HG02798 (cell line): ENCODE measurements around the gene HDAC7.
A peak's percentile ranks its signal among the peaks of the same experiment; 100 is the strongest.

Source experiments
- ATAC-seq: cut with Tn5 transposase; IDR thresholded peaks from one replicate; pipeline ENCODE4 v1.9.1; 2021; ENCODE audit warnings: mild to moderate bottlenecking; ENCODE audit not compliant: unreplicated experiment, poor library complexity

HDAC7 gene

GRCh38 chr12:47752552-47752951, 67.2 kb downstream of the HDAC7 start:
- no peak for ATAC-seq

- ATAC-seq: no peak
Measured at GRCh38 chr12:47752121-47752520, 67.6 kb downstream of the HDAC7 start.

GRCh38 chr12:47751561-47751960, 68.1 kb downstream of the HDAC7 start:
- ATAC-seq: no peak

- no peak for ATAC-seq
Measured at GRCh38 chr12:47750916-47751470, 68.7 kb downstream of the HDAC7 start.

- ATAC-seq: no peak
Measured at GRCh38 chr12:47750229-47750798, 69.4 kb downstream of the HDAC7 start.

- no peak for ATAC-seq
Measured at GRCh38 chr12:47748899-47749298, 70.8 kb downstream of the HDAC7 start.

GRCh38 chr12:47748507-47748828, 71.2 kb downstream of the HDAC7 start:
- ATAC-seq: no peak

GRCh38 chr12:47747596-47748506, 71.9 kb downstream of the HDAC7 start:
- no peak for ATAC-seq

GRCh38 chr12:47747126-47747525, 72.6 kb downstream of the HDAC7 start:
- ATAC-seq: peak; percentile 34

DNA sequence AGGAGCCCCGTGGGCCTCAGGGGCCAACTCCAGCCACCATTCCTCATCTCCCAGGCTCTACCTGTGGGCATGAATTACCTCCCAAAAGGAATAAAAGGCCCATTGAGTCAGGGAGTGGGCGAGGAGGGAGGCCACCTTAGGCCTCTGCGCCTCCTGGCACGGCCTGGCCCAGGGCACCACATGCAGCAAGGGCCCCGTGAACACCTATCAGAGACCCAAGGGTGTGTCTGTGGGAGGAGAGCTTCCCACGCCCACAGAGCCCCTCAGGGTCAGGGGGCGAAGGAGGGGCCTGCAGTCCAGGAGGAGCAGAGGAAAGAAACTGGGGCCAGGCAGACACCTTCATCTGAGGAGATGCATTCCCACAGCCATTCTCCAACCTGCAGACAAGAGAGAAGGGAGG, 73.2 kb downstream of the HDAC7 start:
- ATAC-seq: no peak

GRCh38 chr12:47746073-47746472, 73.6 kb downstream of the HDAC7 start:
- no peak for ATAC-seq

GRCh38 chr12:47745485-47746041, 74.1 kb downstream of the HDAC7 start:
- no peak for ATAC-seq

GRCh38 chr12:47744778-47745436, 74.8 kb downstream of the HDAC7 start:
- no peak for ATAC-seq

DNA sequence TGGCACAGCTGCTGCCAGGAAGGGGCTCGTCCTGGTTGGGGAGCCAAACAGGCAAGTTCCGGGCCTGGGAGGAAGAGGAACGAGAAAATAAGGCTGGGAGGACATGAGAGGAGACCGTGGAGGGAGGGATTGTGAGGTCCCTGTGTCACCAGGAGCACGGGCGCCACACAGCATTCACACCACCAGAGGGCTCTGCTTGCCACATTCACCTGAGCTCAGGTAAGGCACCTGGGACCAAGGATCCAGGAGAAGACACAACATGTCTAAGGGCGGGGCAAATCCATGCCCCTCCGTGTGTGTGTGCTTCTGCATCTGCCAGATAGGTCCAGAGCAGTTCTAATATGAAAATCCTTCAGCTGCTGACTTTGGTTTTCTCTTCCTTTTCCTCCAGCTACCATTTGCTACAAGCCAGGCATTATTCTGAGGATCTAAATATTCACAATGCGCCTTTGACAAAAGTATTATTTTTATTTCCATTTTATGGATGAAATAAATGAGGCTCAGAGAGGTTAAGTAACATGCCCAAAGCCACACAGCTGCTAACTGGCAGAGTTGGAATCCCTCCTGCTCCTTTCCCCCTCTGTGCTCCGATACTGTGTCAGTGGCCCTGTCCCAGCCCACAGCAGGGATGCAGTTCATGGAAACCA, 75.6 kb downstream of the HDAC7 start:
- ATAC-seq: no peak

DNA sequence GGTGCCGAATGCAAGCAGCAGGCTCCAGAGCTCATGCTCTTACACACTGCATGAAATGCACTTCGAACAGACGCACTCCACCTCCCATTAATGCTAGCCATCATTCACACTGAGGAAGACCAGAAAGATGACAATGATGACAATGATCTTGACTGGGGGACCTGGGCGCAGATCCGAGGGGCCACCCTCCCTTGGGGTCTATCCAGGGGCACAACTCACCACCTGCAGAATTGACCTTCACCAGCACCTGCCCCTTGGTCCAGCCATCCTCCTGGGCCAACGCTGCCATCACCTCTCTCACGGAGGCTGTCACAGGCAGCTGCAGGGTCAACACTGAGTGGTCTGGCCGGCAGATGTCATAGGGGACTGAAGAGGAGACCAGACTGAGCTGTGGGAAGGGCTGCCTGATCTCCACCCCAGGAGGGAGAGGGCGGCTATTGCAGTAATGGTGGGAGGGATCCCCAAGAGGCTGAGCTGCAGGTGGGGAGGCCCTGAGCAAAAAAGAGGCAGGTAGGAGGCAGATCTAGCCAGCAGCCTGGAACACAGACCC, 76.3 kb downstream of the HDAC7 start:
- ATAC-seq: no peak

DNA sequence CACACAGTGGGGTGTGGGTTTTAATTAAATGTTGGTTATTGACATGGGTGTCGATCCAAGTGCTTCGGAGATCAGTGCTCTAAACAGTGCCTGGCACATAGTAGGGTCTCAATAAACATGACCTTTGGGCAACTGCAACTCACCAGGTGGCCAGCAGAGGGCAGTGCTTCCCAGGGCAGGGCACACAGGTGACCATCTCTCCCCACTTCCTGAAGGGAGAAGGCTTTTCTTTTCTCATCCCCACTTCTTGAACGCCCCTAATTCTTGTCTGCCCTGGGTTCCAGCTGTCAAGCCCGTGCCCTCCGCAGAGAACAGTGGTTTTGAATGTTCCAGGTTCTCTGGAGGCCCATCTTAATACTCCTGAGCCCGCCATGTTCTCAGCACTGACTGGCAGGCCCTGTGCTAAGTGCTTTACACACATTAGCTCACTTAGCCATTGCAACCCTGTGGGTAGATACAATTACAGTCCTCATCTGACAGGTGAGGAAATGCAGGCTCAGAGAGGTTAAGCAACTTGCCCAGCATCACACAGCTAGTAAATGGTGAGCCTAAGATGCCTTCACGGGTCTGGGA, 77.4 kb downstream of the HDAC7 start:
- ATAC-seq: no peak

DNA sequence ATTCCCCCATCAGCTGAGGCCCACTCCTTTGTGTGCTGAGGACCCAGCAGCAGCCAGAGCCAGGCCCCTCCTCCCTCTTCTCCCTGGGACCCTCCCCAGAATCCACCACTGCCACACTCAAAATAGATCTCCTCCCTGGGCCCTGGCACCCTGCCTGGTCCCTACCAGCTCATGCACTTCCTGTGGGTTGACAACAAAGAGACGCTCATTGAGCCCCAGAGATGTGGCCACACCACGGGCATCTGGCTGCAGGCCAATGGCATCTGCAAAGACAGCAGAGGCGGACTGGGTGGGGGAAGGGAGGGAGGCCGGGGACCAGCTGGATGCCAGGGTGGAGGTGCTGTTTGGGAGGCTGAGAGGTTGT, 78.4 kb downstream of the HDAC7 start:
- peak; percentile 28 for ATAC-seq

GRCh38 chr12:47740606-47741339, 78.9 kb downstream of the HDAC7 start:
- peak; percentile 5 for ATAC-seq

DNA sequence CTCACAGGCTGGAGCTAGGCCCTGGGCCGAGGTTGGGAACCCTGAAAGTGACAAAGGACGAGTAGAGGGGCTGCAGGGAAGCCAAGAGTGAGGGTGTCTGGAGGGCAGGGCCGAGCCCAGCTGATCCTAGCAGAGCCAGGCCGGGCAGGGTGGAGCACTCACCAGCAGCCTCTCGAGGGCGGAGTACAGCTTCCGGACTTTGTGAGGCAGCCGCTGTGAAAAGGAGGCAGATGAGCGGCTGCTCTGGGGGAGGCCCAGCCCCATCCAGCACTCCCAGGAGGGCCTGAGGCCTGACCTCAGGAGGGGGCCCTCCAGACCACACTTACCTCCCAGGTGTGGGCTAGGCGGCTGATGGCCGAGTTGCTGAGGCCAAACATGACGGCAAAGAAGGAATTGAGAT, 79.7 kb downstream of the HDAC7 start:
- peak; percentile 63 for ATAC-seq
